K562 (cell line): ENCODE data around the gene RPL22L1. TPM values are rescaled to one million over a fixed set of nuclear protein-coding genes. Genes with fewer than 3 reads are reported as not detected.
A peak's percentile ranks its signal among the peaks of the same experiment; 100 is the strongest.

Experiments
- ATAC-seq: fragments of 200-7000 bp; cut with Tn5 transposase; 3 replicates; pipeline ENCODE4 v1.9.1; 2020; ENCODE audit warnings: moderate library complexity
- BruUV-seq: library from RNA; stranded (reverse); fragments of 400-500 nt; replicated peaks from 2 replicates; lab custom pipeline; 2021; lab: Mats Ljungman, UMichigan
- CTCF ChIA-PET: fragments of 300-600 bp; formaldehyde crosslinking; extraction: SDS; loops from one replicate; lab custom pipeline; 2021; ENCODE audit warnings: low intra/inter-chr PET ratio; lab: Yijun Ruan, JAX
- POLR2A ChIA-PET: fragments of 300-600, 350-650 bp; sonication (Branson Sonifier 250); formaldehyde crosslinking; extraction: SDS; loops from one replicate; lab custom pipeline; 2021; ENCODE audit warnings: antibody characterized with exemption, inconsistent platforms; lab: Yijun Ruan, JAX
- DNase-seq, 4 experiments: peaks; one replicate each; pipeline versions ENCODE4 v3.0.0 to v3.0.0-alpha.2; 2011 to 2018; ENCODE audit warnings: low spot score in 3 of 4, mixed read lengths in 3 of 4; ENCODE audit errors: extremely low read depth in 1 of 4
- FAIRE-seq: peaks from 2 replicates; lab custom pipeline; 2011; peaks lifted over from hg19 to GRCh38; lab: Jason Lieb, UNC
- H2AFZ ChIP-seq: 2 replicates; pipeline ENCODE4 v1.6.0; 2011; ENCODE audit warnings: low read depth, low read length, control low read depth, inconsistent platforms
- H3K27ac ChIP-seq: fragments of 200-600 bp; 3 replicates; pipeline ENCODE4 v1.8.0; 2011; ENCODE audit warnings: low read depth, mild to moderate bottlenecking, control low read depth, inconsistent platforms, low read length, moderate library complexity, mixed read lengths; ENCODE audit errors: extremely low read depth
- H3K27me3 ChIP-seq, 2 experiments: fragments of 300-600 bp in 1 of 2; 2 replicates in 1 of 2; 3 replicates in 1 of 2; pipeline versions ENCODE4 v1.6.0 to v1.8.0; 2011; ENCODE audit warnings: inconsistent platforms in 2 of 2, low read length in 2 of 2, mild to moderate bottlenecking in 1 of 2, mixed read lengths in 1 of 2, moderate library complexity in 1 of 2; ENCODE audit not compliant: control insufficient read depth in 2 of 2, insufficient read depth in 2 of 2
- H3K36me3 ChIP-seq: fragments of 300-600 bp; 3 replicates; pipeline ENCODE4 v1.8.0; 2011; ENCODE audit warnings: mild to moderate bottlenecking, low read length, inconsistent platforms; ENCODE audit not compliant: control insufficient read depth, insufficient read depth
- H3K4me1 ChIP-seq, 2 experiments: fragments of 200-600 bp in 1 of 2; replicated peaks in 1 of 2; 2 replicates in 1 of 2; 3 replicates in 1 of 2; pipeline versions ENCODE4 v1.5.1 to v1.8.0; 2011; ENCODE audit warnings: inconsistent platforms in 2 of 2, low read length in 2 of 2, mild to moderate bottlenecking in 1 of 2, mixed read lengths in 1 of 2, moderate library complexity in 1 of 2; ENCODE audit not compliant: control insufficient read depth in 2 of 2, insufficient read depth in 2 of 2
- H3K4me2 ChIP-seq: 2 replicates; pipeline ENCODE4 v1.6.1; 2011; ENCODE audit warnings: low read length, control low read depth, inconsistent platforms, mixed read lengths; ENCODE audit not compliant: insufficient read depth
- H3K4me3 ChIP-seq: fragments of 200-600 bp; sonication (generic), shearing (Covaris generic); 2 replicates; pipeline ENCODE4 v1.5.1; 2016; ENCODE audit warnings: control low read depth, inconsistent platforms
- H3K79me2 ChIP-seq: fragments of 200-600 bp; 3 replicates; pipeline ENCODE4 v1.8.0; 2011; ENCODE audit warnings: low read length, inconsistent platforms; ENCODE audit not compliant: control insufficient read depth, insufficient read depth
- H3K9ac ChIP-seq, 2 experiments: 2 replicates each; pipeline versions ENCODE4 v1.6.0 to v1.6.1; 2011; ENCODE audit warnings: low read depth in 2 of 2, low read length in 2 of 2, control low read depth in 1 of 2, inconsistent platforms in 1 of 2, mild to moderate bottlenecking in 1 of 2, mixed read lengths in 1 of 2; ENCODE audit not compliant: insufficient read depth in 1 of 2
- H3K9me1 ChIP-seq: one replicate; pipeline ENCODE4 v1.6.0; 2011; ENCODE audit warnings: inconsistent platforms, mild to moderate bottlenecking, low read length, moderate library complexity; ENCODE audit not compliant: control insufficient read depth, insufficient read depth
- H3K9me3 ChIP-seq: replicated peaks from 2 replicates; pipeline ENCODE4 v1.5.1; 2011; ENCODE audit warnings: low read depth, low read length, inconsistent platforms; ENCODE audit not compliant: control insufficient read depth, insufficient read depth
- H4K20me1 ChIP-seq: replicated peaks from 2 replicates; pipeline ENCODE4 v1.6.1; 2011; ENCODE audit warnings: low read length, inconsistent platforms, mixed read lengths; ENCODE audit not compliant: control insufficient read depth, insufficient read depth
- CBX2 ChIP-seq: fragments of 200-600 bp; sonication (generic); IDR thresholded peaks from one replicate; pipeline ENCODE4 v1.6.1; 2012; ENCODE audit warnings: mild to moderate bottlenecking, low read length, inconsistent platforms; ENCODE audit not compliant: insufficient read depth, poor library complexity, severe bottlenecking
- NCOR1 ChIP-seq: fragments of 450-650 bp; IDR thresholded peaks from 2 replicates; pipeline ENCODE4 v1.6.1; 2016; ENCODE audit warnings: mild to moderate bottlenecking, moderate library complexity
- SIX5 ChIP-seq, 2 experiments: IDR thresholded peaks; 2 replicates each; pipeline ENCODE4 v1.6.1; 2011; ENCODE audit warnings: low read length in 2 of 2, borderline replicate concordance in 1 of 2, low read depth in 1 of 2, mild to moderate bottlenecking in 1 of 2, moderate library complexity in 1 of 2; ENCODE audit not compliant: insufficient read depth in 1 of 2
- ZBED1 ChIP-seq: IDR thresholded peaks from 2 replicates; pipeline ENCODE4 v1.6.1; 2014
- WGBS: fragments of 100-300 bp; shearing (Covaris generic); methylation state at CpG from one replicate; pipeline ENCODE4 v1.1.6; 2016; ENCODE audit warnings: low coverage, mixed read lengths; ENCODE audit not compliant: insufficient coverage; ENCODE audit errors: missing lambda C conversion rate; 5-methylcytosine and 5-hydroxymethylcytosine counted together
- in situ Hi-C: fragments of 300-500 bp; cut with MboI; formaldehyde crosslinking; loops from 4 replicates; pipeline ENCODE4 v1.15.0; 2018; ENCODE audit warnings: inconsistent platforms, mixed read lengths
- intact Hi-C: fragments of 100-400 bp; cut with micrococcal nuclease; formaldehyde crosslinking; loops from 2 replicates; pipeline ENCODE4 v1.14.2; 2022
- polyA plus RNA-seq, 8 experiments: library from polyadenylated mRNA; depleted of rRNA in 4 of 8; stranded (reverse) in 5 of 8; unstranded in 3 of 8; fragments of >200 nt; fragmentation: Nextera tagmentation in 2 of 8; fragmentation: Illumina TruSeq in 1 of 8; extraction: Ambion mirVana in 2 of 8; extraction: Trizol in 1 of 8; gene quantifications; 2 replicates each; pipeline versions ENCODE4 v1.2.1 to v1.2.3, GENCODE V29; 2011 to 2014; ENCODE audit warnings: inconsistent platforms in 1 of 8, missing spikeins in 1 of 8
- total RNA-seq, 7 experiments: library from RNA; depleted of rRNA in 6 of 7; stranded (reverse); fragments of >200 nt in 6 of 7; fragmentation: Illumina TruSeq in 2 of 7; extraction: Trizol in 2 of 7; gene quantifications; 2 replicates each; pipeline versions ENCODE4 v1.2.1 to v1.2.3, GENCODE V29; 2011 to 2021; ENCODE audit warnings: low replicate concordance in 1 of 7
- TF ChIP-seq, protein P1 (sequence below): fragments of 250-450 bp; sonication (Bioruptor Pico); IDR thresholded peaks from 2 replicates; pipeline ENCODE4 v1.6.1; 2021; ENCODE audit warnings: mild to moderate bottlenecking
- TF ChIP-seq, protein P2 (sequence below), 2 experiments: IDR thresholded peaks in 1 of 2; conservative IDR thresholded peaks in 1 of 2; 2 replicates each; pipeline ENCODE4 v1.6.1; 2016; ENCODE audit warnings: low read depth in 2 of 2, mild to moderate bottlenecking in 1 of 2, missing compliant biosample characterization in 1 of 2, missing genetic modification characterization in 1 of 2, moderate library complexity in 1 of 2

RPL22L1 gene
- total and polyA plus RNA-seq, 9 of the 15 experiments (the other 6 are each of a cell fraction or from before 2014, with no cell fraction given), result 53.9 to 198 (median 108) TPM

DNA sequence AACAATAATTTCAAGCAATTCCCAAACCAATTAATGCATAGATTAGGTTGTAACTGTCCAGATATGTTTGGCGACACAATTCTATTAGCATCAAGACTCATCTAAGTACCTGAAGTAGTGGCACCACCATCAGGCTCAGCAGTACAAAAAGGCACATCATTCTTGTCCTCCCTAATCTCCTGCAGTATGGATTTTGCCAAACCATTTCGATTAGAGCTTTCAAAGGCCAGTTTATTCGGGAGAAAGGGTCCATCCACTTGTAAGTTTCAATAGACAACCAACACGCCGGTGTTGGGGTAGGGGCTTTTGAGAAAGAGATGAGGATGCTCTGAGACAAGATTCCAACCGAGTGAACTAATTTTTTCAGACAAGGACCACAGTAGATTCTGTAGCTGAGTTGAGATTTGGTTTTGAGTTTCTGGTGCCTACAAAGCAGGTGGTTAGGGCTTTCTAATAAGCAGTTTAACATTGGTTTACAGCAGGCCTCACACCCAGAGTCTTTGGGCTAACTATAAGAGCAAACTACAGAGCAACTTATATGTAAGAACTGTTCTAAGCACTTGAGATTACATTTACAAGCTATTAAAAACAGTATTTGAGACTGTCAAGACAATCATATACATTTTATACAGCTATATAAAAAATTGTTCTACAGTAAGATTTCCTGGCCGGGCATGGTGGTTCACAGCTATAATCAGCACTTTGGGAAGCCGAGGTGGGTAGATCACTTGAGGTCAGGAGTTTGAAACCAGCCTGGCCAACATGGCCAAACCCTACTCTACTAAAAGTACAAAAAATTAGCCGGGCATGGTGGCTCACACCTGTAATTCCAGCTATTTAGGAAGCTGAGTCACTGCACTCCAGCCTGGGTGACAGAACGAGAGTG, 4.5 kb downstream of the RPL22L1 start (continued):
- TF ChIP-seq, protein P1, sequence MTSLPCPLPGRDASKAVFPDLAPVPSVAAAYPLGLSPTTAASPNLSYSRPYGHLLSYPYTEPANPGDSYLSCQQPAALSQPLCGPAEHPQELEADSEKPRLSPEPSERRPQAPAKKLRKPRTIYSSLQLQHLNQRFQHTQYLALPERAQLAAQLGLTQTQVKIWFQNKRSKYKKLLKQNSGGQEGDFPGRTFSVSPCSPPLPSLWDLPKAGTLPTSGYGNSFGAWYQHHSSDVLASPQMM (CRISPR knock-in tag), result peak; percentile 33; the same call in 1 of the 2 replicates
- TF ChIP-seq NCOR1, result 0 out of 2 replicates have a peak, but pooled peaks have one; percentile 11
- TF ChIP-seq, all 486 proteins: peak for 30

DNA sequence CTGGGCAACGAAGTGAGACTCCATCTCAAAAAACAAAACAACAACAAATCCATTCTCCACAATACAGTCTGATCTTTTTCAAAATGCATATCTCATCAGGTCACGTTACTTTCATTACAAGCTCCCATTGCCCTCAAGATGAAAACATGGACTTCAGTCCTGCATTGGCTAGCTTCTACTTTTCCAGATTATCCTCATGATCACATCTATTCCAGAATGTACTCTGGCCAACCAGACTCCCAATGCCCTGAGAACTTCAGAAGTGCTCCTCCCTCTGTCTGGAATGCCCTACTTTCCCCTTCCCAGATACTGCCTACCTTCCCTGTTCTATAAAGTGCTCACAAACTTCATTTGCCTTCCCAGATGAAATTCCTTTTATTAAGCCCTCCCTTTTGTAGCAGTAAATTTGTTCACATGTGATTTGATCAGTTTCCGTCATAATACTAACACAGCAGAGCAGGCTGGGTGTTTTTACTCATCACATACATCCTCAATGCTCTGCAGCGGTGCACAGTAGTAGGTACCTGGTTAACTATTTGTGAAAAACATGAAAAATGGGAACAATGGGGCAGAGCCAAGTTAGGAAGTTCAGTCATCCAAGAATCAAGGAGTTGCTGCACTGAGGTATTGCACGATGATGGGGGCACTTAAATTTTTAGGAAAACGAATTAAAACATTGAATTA, 5.3 kb downstream of the RPL22L1 start:
- Histone ChIP-seq H3K4me2 (no peak overlapping the region), H4K20me1 (peaks cover 9% of the 10 kb centered on the region), H3K4me3 (no peak overlapping the region), H3K9me3 (no peaks in the 10 kb centered on the region), H3K79me2 (peaks cover 30% of the 10 kb centered on the region), H3K36me3 (peaks cover 37% of the 10 kb centered on the region), H3K9ac (no peak overlapping the region), H3K4me1 (peaks cover 3 to 11% of the 10 kb centered on the region in 2 experiments; a peak in 2 of 5 replicates), H3K27ac (no peak overlapping the region), H3K27me3 (no peaks in the 10 kb centered on the region), H2AFZ (no peak overlapping the region), H3K9me1 (no peaks in the 10 kb centered on the region)
- CTCF ChIA-PET, result no interaction called here
- WGBS, result 63% methylated on average over 6 of the region's 6 CpGs
- DNase-seq (peak in 2 of 4 experiments; percentile 13 to 21), ATAC-seq (peak; percentile 18), FAIRE-seq (no peak)
- BruUV-seq, result no TSS peak
- intact Hi-C loops, result loop anchor here (10.0 kb wide), 1 partner anchor 90 kb away; no protein-coding TSS in a partner anchor
- in situ Hi-C loops, result no loop called here
- POLR2A ChIA-PET, result interaction anchor here (0.7 to 4.2 kb wide), 5 partner anchors 10 to 502 kb away, joined by 3 to 43 read pairs (median 5); no protein-coding TSS in a partner anchor
- TF ChIP-seq CBX2, result no peak
- 0 out of 2 replicates have a peak, but pooled peaks have one; percentile 59 for TF ChIP-seq ZBED1
- TF ChIP-seq SIX5 (IDR thresholded peaks at IDR 0.05; ENCODE audit: borderline replicate concordance in 1 of 2, insufficient read depth in 1 of 2, low read depth in 1 of 2, low read length in 2 of 2), result no peak
- TF ChIP-seq, protein P2, sequence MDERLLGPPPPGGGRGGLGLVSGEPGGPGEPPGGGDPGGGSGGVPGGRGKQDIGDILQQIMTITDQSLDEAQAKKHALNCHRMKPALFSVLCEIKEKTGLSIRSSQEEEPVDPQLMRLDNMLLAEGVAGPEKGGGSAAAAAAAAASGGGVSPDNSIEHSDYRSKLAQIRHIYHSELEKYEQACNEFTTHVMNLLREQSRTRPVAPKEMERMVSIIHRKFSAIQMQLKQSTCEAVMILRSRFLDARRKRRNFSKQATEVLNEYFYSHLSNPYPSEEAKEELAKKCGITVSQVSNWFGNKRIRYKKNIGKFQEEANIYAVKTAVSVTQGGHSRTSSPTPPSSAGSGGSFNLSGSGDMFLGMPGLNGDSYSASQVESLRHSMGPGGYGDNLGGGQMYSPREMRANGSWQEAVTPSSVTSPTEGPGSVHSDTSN (CRISPR knock-in tag; IDR thresholded peaks at IDR 0.05; ENCODE audit: low read depth), result no peak
- TF ChIP-seq, protein P2 (tag; conservative IDR thresholded peaks at IDR 0.05; ENCODE audit: low read depth), result no peak
